ENCODE measurements around the gene LDLRAD4.

Gene LDLRAD4

DNA sequence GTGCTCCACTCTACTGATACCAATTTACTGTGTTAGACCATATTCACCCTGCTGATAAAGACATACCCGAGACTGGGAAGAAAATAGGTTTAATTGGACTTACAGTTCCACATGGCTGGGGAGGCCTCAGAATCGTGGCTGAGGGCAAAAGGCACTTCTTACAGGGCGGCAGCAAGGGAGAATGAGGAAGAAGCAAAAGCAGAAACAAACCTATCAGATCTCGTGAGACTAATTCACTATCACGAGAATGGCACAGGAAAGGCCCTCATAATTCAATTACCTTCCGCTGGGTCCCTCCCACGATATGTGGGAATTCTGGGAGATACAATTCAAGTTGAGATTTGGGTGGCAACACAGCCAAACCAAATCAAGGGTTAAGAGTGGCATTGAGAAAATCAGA is 65.2 kb downstream of the LDLRAD4 start:
- no peak for TF ChIP-seq EZH2phosphoT487 (conservative IDR thresholded peaks at IDR 0.05; ENCODE audit: low read length)
- TF ChIP-seq, protein P1, sequence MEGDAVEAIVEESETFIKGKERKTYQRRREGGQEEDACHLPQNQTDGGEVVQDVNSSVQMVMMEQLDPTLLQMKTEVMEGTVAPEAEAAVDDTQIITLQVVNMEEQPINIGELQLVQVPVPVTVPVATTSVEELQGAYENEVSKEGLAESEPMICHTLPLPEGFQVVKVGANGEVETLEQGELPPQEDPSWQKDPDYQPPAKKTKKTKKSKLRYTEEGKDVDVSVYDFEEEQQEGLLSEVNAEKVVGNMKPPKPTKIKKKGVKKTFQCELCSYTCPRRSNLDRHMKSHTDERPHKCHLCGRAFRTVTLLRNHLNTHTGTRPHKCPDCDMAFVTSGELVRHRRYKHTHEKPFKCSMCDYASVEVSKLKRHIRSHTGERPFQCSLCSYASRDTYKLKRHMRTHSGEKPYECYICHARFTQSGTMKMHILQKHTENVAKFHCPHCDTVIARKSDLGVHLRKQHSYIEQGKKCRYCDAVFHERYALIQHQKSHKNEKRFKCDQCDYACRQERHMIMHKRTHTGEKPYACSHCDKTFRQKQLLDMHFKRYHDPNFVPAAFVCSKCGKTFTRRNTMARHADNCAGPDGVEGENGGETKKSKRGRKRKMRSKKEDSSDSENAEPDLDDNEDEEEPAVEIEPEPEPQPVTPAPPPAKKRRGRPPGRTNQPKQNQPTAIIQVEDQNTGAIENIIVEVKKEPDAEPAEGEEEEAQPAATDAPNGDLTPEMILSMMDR (IDR thresholded peaks at IDR 0.05; ENCODE audit: insufficient read depth, low read length, poor library complexity, severe bottlenecking), result no peak
- H3K9ac ChIP-seq (ENCODE audit: low read length), result no peak overlapping the region
- no peak overlapping the region for H3K4me3 ChIP-seq (ENCODE audit: insufficient read depth, low read length, poor library complexity, severe bottlenecking)
- no peaks in the 10 kb centered on the region for H3K27me3 ChIP-seq (ENCODE audit: low read length)
- no peaks in the 10 kb centered on the region for H3K9me2 ChIP-seq (replicated peaks; ENCODE audit: insufficient read depth, low read length)
- no peak overlapping the region for H2AFZ ChIP-seq (ENCODE audit: low read depth, low read length, severe bottlenecking)
- H4K20me1 ChIP-seq (ENCODE audit: low read depth, low read length), result no peaks in the 10 kb centered on the region
- H3K27ac ChIP-seq (ENCODE audit: low read depth, low read length), result no peak overlapping the region
- no peaks in the 10 kb centered on the region for H3K36me3 ChIP-seq (ENCODE audit: low read length)
- H3K9me3 ChIP-seq (ENCODE audit: insufficient read depth, low read length), result no peaks in the 10 kb centered on the region
- no peaks in the 10 kb centered on the region for H3K79me2 ChIP-seq (ENCODE audit: insufficient read depth, low read length)
- no peak overlapping the region for H3K4me2 ChIP-seq (ENCODE audit: low read depth, low read length, poor library complexity, severe bottlenecking)
- H3F3A ChIP-seq (ENCODE audit: insufficient read depth), result no peaks in the 10 kb centered on the region

DNA sequence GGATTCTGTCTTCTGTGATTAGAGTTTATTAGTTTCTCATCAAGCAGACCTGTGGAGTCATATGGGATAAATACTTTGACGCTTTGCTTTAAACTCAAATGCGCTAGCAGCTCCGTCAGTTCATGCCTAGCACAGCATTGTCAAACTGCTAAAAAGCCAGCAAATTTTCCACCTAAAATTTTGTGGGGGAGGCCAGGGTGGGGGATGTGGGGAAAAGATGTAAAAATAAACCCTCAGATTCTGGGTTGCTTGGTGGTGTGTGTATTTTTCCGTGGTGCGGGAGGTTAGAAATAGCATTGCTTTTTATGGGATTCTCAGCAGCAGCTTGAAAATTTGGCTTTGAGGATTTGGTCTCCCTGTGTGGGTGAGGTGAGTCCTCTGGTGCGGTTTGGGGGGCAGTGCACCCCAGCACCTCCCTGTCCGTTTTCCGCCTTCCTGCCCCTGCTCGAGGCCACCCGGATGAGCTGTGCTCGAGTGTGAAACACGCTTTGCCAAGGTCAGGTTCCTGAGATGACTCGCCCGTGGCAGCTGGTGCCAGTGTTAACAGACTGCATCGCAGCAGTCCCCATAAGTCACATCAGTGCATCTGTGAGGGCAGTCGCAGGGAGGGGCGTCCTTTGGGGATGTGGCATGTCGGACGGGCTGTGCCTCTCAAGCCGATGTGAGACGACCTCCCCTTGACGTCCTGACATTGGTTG is 65.9 kb downstream of the LDLRAD4 start:
- Histone ChIP-seq H2AFZ (ENCODE audit: low read depth, low read length, severe bottlenecking) (no peak overlapping the region), H3K9me2 (replicated peaks; ENCODE audit: insufficient read depth, low read length) (no peaks in the 10 kb centered on the region), H4K20me1 (ENCODE audit: low read depth, low read length) (no peaks in the 10 kb centered on the region)

DNA sequence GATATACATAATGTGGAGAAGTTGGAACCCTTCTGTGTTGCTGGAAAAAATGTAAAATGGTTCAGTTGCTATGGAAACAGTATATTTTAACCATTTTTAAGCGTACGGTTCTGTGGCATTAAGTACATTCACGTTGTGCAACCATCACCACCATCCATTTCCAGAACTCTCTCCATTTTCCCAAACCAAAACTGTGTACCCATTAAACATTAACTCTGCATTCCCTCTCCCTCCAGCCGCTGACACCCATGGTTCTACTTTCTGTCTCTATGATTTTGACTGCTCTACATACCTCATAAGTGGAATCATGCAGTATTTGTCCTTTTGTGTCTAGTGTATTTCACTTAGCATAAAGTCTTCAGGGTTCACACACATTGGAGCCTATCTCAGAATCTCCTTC is 67.3 kb downstream of the LDLRAD4 start:
- no peak overlapping the region for H3K9ac ChIP-seq (ENCODE audit: low read length)
- no peaks in the 10 kb centered on the region for H3K36me3 ChIP-seq (ENCODE audit: low read length)
- H3K27ac ChIP-seq (ENCODE audit: low read depth, low read length), result no peak overlapping the region
- no peaks in the 10 kb centered on the region for H3K9me3 ChIP-seq (ENCODE audit: insufficient read depth, low read length)
- no peaks in the 10 kb centered on the region for H3K9me2 ChIP-seq (replicated peaks; ENCODE audit: insufficient read depth, low read length)
- H2AFZ ChIP-seq (ENCODE audit: low read depth, low read length, severe bottlenecking), result no peak overlapping the region
- H3K79me2 ChIP-seq (ENCODE audit: insufficient read depth, low read length), result no peaks in the 10 kb centered on the region
- H4K20me1 ChIP-seq (ENCODE audit: low read depth, low read length), result no peaks in the 10 kb centered on the region
- H3K27me3 ChIP-seq (ENCODE audit: low read length), result no peaks in the 10 kb centered on the region
- no peak overlapping the region for H3K4me2 ChIP-seq (ENCODE audit: low read depth, low read length, poor library complexity, severe bottlenecking)
- no peaks in the 10 kb centered on the region for H3F3A ChIP-seq (ENCODE audit: insufficient read depth)
- no peak overlapping the region for H3K4me3 ChIP-seq (ENCODE audit: insufficient read depth, low read length, poor library complexity, severe bottlenecking)
- no peak for TF ChIP-seq EZH2phosphoT487 (conservative IDR thresholded peaks at IDR 0.05; ENCODE audit: low read length)
- TF ChIP-seq, protein P1 (IDR thresholded peaks at IDR 0.05; ENCODE audit: insufficient read depth, low read length, poor library complexity, severe bottlenecking), result no peak

More for the DNA sequence above, 65.9 kb downstream of the LDLRAD4 start:
- TF ChIP-seq, protein P1 (IDR thresholded peaks at IDR 0.05; ENCODE audit: insufficient read depth, low read length, poor library complexity, severe bottlenecking), result no peak
- no peak for TF ChIP-seq EZH2phosphoT487 (conservative IDR thresholded peaks at IDR 0.05; ENCODE audit: low read length)
- Histone ChIP-seq H3K79me2 (ENCODE audit: insufficient read depth, low read length) (no peaks in the 10 kb centered on the region), H3F3A (ENCODE audit: insufficient read depth) (no peaks in the 10 kb centered on the region), H3K36me3 (ENCODE audit: low read length) (no peaks in the 10 kb centered on the region), H3K27ac (ENCODE audit: low read depth, low read length) (no peak overlapping the region), H3K9ac (ENCODE audit: low read length) (no peak overlapping the region), H3K4me2 (ENCODE audit: low read depth, low read length, poor library complexity, severe bottlenecking) (no peak overlapping the region), H3K27me3 (ENCODE audit: low read length) (no peaks in the 10 kb centered on the region), H3K4me3 (ENCODE audit: insufficient read depth, low read length, poor library complexity, severe bottlenecking) (no peak overlapping the region), H3K9me3 (ENCODE audit: insufficient read depth, low read length) (no peaks in the 10 kb centered on the region)

Measured in SU-DHL-6 (cell line).